H1 (cell line): ENCODE results near the gene ANKEF1. TPM values are rescaled to one million over a fixed set of nuclear protein-coding genes. Genes with fewer than 3 reads are reported as not detected.
"Not testable (repeated sequence)": the region's sequence is repeated elsewhere in the genome, so short reads cannot be mapped to it uniquely, and the experiment has no call there.

Experiments
- CTCF ChIA-PET: fragments of 300-600 bp; sonication (Branson Sonifier 250); formaldehyde crosslinking; loops from one replicate; lab custom pipeline; 2021; ENCODE audit not compliant: partially characterized antibody; lab: Charles Lee
- POLR2A ChIA-PET: fragments of 300-600 bp; sonication (Branson Sonifier 250); formaldehyde crosslinking; loops from one replicate; lab custom pipeline; 2021; ENCODE audit warnings: inconsistent platforms; ENCODE audit not compliant: partially characterized antibody; lab: Charles Lee
- DNase-seq, 2 experiments: peaks; one replicate each; pipeline versions ENCODE4 v3.0.0 to v3.0.0-alpha.2; 2010 to 2022; ENCODE audit warnings: low spot score in 2 of 2, low read depth in 1 of 2, mixed read lengths in 1 of 2
- FAIRE-seq: peaks from 2 replicates; lab custom pipeline; 2011; peaks lifted over from hg19 to GRCh38; lab: Jason Lieb, UNC
- H2AFZ ChIP-seq: 2 replicates; pipeline ENCODE4 v1.8.1; 2012; ENCODE audit warnings: low read length, inconsistent platforms
- H2AK5ac ChIP-seq: 2 replicates; pipeline ENCODE4 v1.6.1; 2013; ENCODE audit warnings: low read depth, low read length
- H2BK120ac ChIP-seq: replicated peaks from 2 replicates; pipeline ENCODE3; 2013; ENCODE audit warnings: low read depth, low read length, inconsistent platforms
- H2BK12ac ChIP-seq: 2 replicates; pipeline ENCODE4 v1.6.1; 2013; ENCODE audit warnings: low read depth, low read length
- H2BK15ac ChIP-seq: 2 replicates; pipeline ENCODE4 v1.6.1; 2013; ENCODE audit warnings: low read length
- H2BK20ac ChIP-seq: 2 replicates; pipeline ENCODE4 v1.6.1; 2013; ENCODE audit warnings: low read length
- H2BK5ac ChIP-seq: 2 replicates; pipeline ENCODE4 v1.6.1; 2013; ENCODE audit warnings: low read depth, low read length
- H3K14ac ChIP-seq: 2 replicates; pipeline ENCODE4 v1.6.1; 2013; ENCODE audit warnings: inconsistent platforms; ENCODE audit not compliant: insufficient read length
- H3K18ac ChIP-seq: 2 replicates; pipeline ENCODE4 v1.6.1; 2013; ENCODE audit warnings: low read length; ENCODE audit errors: extremely low read depth
- H3K23ac ChIP-seq: 2 replicates; pipeline ENCODE4 v1.6.1; 2013; ENCODE audit warnings: inconsistent platforms; ENCODE audit not compliant: insufficient read length
- H3K23me2 ChIP-seq: 2 replicates; pipeline ENCODE4 v1.6.1; 2013; ENCODE audit warnings: low read depth, low read length
- H3K27ac ChIP-seq: 2 replicates; pipeline ENCODE4 v1.6.1; 2011; ENCODE audit warnings: low read depth, low read length, inconsistent platforms
- H3K27me3 ChIP-seq, 4 experiments: replicated peaks in 1 of 4; 1 replicate in 1 of 4; 2 replicates in 3 of 4; pipeline versions ENCODE4 v1.6.1 to v1.8.1; 2011 to 2013; ENCODE audit warnings: low read length in 3 of 4, mild to moderate bottlenecking in 3 of 4, inconsistent platforms in 2 of 4, mixed read lengths in 2 of 4, moderate library complexity in 1 of 4; ENCODE audit not compliant: control insufficient read depth in 3 of 4, insufficient read depth in 3 of 4; ENCODE audit errors: extremely low read depth in 1 of 4
- H3K36me3 ChIP-seq, 4 experiments: 2 replicates each; pipeline versions ENCODE4 v1.6.1 to v1.8.1; 2011 to 2013; ENCODE audit warnings: mild to moderate bottlenecking in 4 of 4, low read length in 3 of 4, moderate library complexity in 2 of 4, control low read depth in 1 of 4, inconsistent platforms in 1 of 4; ENCODE audit not compliant: insufficient read depth in 4 of 4, control insufficient read depth in 2 of 4
- H3K4ac ChIP-seq: replicated peaks from 2 replicates; pipeline ENCODE3; 2013; ENCODE audit warnings: low read length, low read depth, mixed read lengths, inconsistent platforms; ENCODE audit not compliant: insufficient read length
- H3K4me1 ChIP-seq, 4 experiments: replicated peaks in 1 of 4; 1 replicate in 1 of 4; 2 replicates in 3 of 4; pipeline versions ENCODE4 v1.6.1 to v1.8.1; 2011 to 2013; ENCODE audit warnings: low read length in 3 of 4, inconsistent platforms in 2 of 4, mixed read lengths in 1 of 4; ENCODE audit not compliant: insufficient read depth in 4 of 4, control insufficient read depth in 3 of 4
- H3K4me2 ChIP-seq, 2 experiments: 2 replicates each; pipeline versions ENCODE4 v1.6.1 to v1.8.1; 2011 to 2013; ENCODE audit warnings: low read depth in 2 of 2, low read length in 2 of 2, control low read depth in 1 of 2, inconsistent platforms in 1 of 2, mild to moderate bottlenecking in 1 of 2; ENCODE audit not compliant: insufficient read depth in 1 of 2
- H3K4me3 ChIP-seq, 4 experiments: fragments of 200-600, 300-600 bp in 1 of 4; sonication (generic), shearing (Covaris generic), sonication (Bioruptor Twin) in 1 of 4; 2 replicates each; pipeline versions ENCODE4 v1.5.1 to v1.8.1; 2011 to 2016; ENCODE audit warnings: low read length in 4 of 4, low read depth in 3 of 4, control low read depth in 2 of 4, inconsistent platforms in 2 of 4, mild to moderate bottlenecking in 2 of 4, mixed read lengths in 1 of 4, moderate library complexity in 1 of 4; ENCODE audit not compliant: insufficient read depth in 2 of 4; ENCODE audit errors: extremely low read depth in 1 of 4
- H3K56ac ChIP-seq: replicated peaks from 2 replicates; pipeline ENCODE3; 2013; ENCODE audit warnings: low read depth, mild to moderate bottlenecking, mixed read lengths, low read length, inconsistent platforms; ENCODE audit not compliant: insufficient read length
- H3K79me1 ChIP-seq: 2 replicates; pipeline ENCODE4 v1.6.1; 2013; ENCODE audit warnings: low read depth, low read length, control low read depth
- H3K79me2 ChIP-seq, 2 experiments: 2 replicates each; pipeline versions ENCODE4 v1.6.1 to v1.8.1; 2012 to 2013; ENCODE audit warnings: low read length in 2 of 2, mild to moderate bottlenecking in 2 of 2, inconsistent platforms in 1 of 2; ENCODE audit not compliant: insufficient read depth in 2 of 2, control insufficient read depth in 1 of 2
- H3K9ac ChIP-seq, 4 experiments: replicated peaks in 1 of 4; 1 replicate in 1 of 4; 2 replicates in 3 of 4; pipeline versions ENCODE4 v1.6.1 to v1.8.1; 2011 to 2013; ENCODE audit warnings: low read depth in 3 of 4, low read length in 3 of 4, control low read depth in 2 of 4, mild to moderate bottlenecking in 2 of 4, moderate library complexity in 2 of 4, inconsistent platforms in 1 of 4; ENCODE audit errors: extremely low read depth in 1 of 4
- H3K9me3 ChIP-seq, 2 experiments: 2 replicates each; pipeline versions ENCODE4 v1.6.1 to v1.8.1; 2012 to 2013; ENCODE audit warnings: mild to moderate bottlenecking in 2 of 2, moderate library complexity in 2 of 2, control low read depth in 1 of 2, inconsistent platforms in 1 of 2, low read depth in 1 of 2, low read length in 1 of 2, mixed read lengths in 1 of 2; ENCODE audit not compliant: insufficient read depth in 2 of 2
- H4K20me1 ChIP-seq, 2 experiments: replicated peaks in 1 of 2; 2 replicates each; pipeline versions ENCODE3 to v1.8.1; 2011 to 2013; ENCODE audit warnings: inconsistent platforms in 2 of 2, low read length in 2 of 2, mild to moderate bottlenecking in 1 of 2; ENCODE audit not compliant: insufficient read depth in 2 of 2, control insufficient read depth in 1 of 2
- H4K5ac ChIP-seq: 2 replicates; pipeline ENCODE4 v1.6.1; 2013; ENCODE audit warnings: low read length, low read depth, mixed read lengths, inconsistent platforms; ENCODE audit not compliant: insufficient read length
- H4K8ac ChIP-seq: 2 replicates; pipeline ENCODE4 v1.8.0; 2013; ENCODE audit warnings: mild to moderate bottlenecking, moderate library complexity, low read length, inconsistent platforms; ENCODE audit not compliant: insufficient read depth; ENCODE audit errors: extremely low read depth
- H4K91ac ChIP-seq: replicated peaks from 2 replicates; pipeline ENCODE3; 2013; ENCODE audit warnings: low read length, mixed read lengths, inconsistent platforms; ENCODE audit not compliant: insufficient read length
- ATF2 ChIP-seq: IDR thresholded peaks from 2 replicates; pipeline ENCODE4 v1.6.1; 2012; ENCODE audit warnings: low read length, inconsistent platforms
- CREB1 ChIP-seq: IDR thresholded peaks from 2 replicates; pipeline ENCODE4 v1.6.1; 2012; ENCODE audit warnings: inconsistent platforms
- CTCF ChIP-seq, 3 experiments: IDR thresholded peaks; 1 replicate in 2 of 3; 2 replicates in 1 of 3; pipeline versions ENCODE4 v1.5.1 to v1.6.1; 2011; ENCODE audit warnings: low read length in 3 of 3, mild to moderate bottlenecking in 3 of 3, inconsistent platforms in 2 of 3, low read depth in 1 of 3, moderate library complexity in 1 of 3; ENCODE audit not compliant: insufficient read depth in 1 of 3; ENCODE audit errors: control extremely low read depth in 1 of 3
- RNF2 ChIP-seq: fragments of 200-900, 300-1000 bp; sonication (generic); IDR thresholded peaks from 2 replicates; pipeline ENCODE4 v1.7.1; 2016; ENCODE audit warnings: borderline replicate concordance, low read depth, mild to moderate bottlenecking, antibody characterized with exemption, low read length; ENCODE audit not compliant: poor library complexity, severe bottlenecking; ENCODE audit errors: missing control alignments
- SAP30 ChIP-seq: fragments of 300-600 bp; sonication (generic); IDR thresholded peaks from 2 replicates; pipeline ENCODE4 v1.7.1; 2012; ENCODE audit warnings: low read length, moderate library complexity, mild to moderate bottlenecking, inconsistent platforms; ENCODE audit not compliant: insufficient read depth, insufficient replicate concordance
- SIRT6 ChIP-seq: IDR thresholded peaks from one replicate; pipeline ENCODE4 v1.7.1; 2012; ENCODE audit warnings: low read length, inconsistent platforms
- WGBS, 2 experiments: shearing (Covaris generic) in 1 of 2; methylation state at CpG; one replicate each; pipeline versions ENCODE4 v1.1.6 to v1.1.7; 2013 to 2015; ENCODE audit warnings: low lambda C conversion rate in 2 of 2, mixed read lengths in 2 of 2, inconsistent platforms in 1 of 2, low coverage in 1 of 2, missing lambda C conversion rate in 1 of 2; ENCODE audit not compliant: insufficient replicate concordance in 2 of 2, insufficient coverage in 1 of 2, insufficient read length in 1 of 2; ENCODE audit errors: extremely low coverage in 1 of 2, missing lambda C conversion rate in 1 of 2; 5-methylcytosine and 5-hydroxymethylcytosine counted together
- polyA plus RNA-seq, 7 experiments: library from polyadenylated mRNA; depleted of rRNA in 3 of 7; stranded (reverse) in 5 of 7; unstranded in 2 of 7; fragments of >200 nt in 5 of 7; fragments of 200-250 nt in 2 of 7; gene quantifications; 1 replicate in 5 of 7; 2 replicates in 1 of 7; 4 replicates in 1 of 7; pipeline versions ENCODE4 v1.2.1 to v1.2.3, GENCODE V29; 2011 to 2013; ENCODE audit warnings: missing spikeins in 2 of 7, mixed read lengths in 2 of 7
- total RNA-seq: library from RNA; stranded (reverse); fragmentation: NEBNext Ultra II Directional; extraction: Animal tissue kit (Norgen Biotek cat#: 25700); gene quantifications from 2 replicates; pipeline ENCODE4 v1.2.1, GENCODE V29; 2021

The ANKEF1 gene
- total and polyA plus RNA-seq, 2 of the 8 experiments (the other 6 are each of a cell fraction or from before 2014, with no cell fraction given), result 2.8 to 10.0 TPM

GRCh38 chr20:10033905-10034650, 709 bp upstream of the ANKEF1 start (continued):
- TF ChIP-seq CTCF (IDR thresholded peaks at IDR 0.05; ENCODE audit: control extremely low read depth in 1 of 3, insufficient read depth in 1 of 3, low read depth in 1 of 3, low read length in 3 of 3) (no peak), RNF2 (no peak), ATF2 (no peak), SIRT6 (no peak), SAP30 (no peak), CREB1 (no peak)

GRCh38 chr20:10036321-10036720, 1.5 kb downstream of the ANKEF1 start:
- H4K5ac ChIP-seq, H3K9ac ChIP-seq, H3K27ac ChIP-seq, DNase-seq, H3K4ac ChIP-seq, H2BK5ac ChIP-seq, H3K79me1 ChIP-seq, H4K8ac ChIP-seq, H3K56ac ChIP-seq, H4K91ac ChIP-seq, H2AK5ac ChIP-seq, H3K4me1 ChIP-seq, H4K20me1 ChIP-seq, H3K18ac ChIP-seq, H3K9me3 ChIP-seq, FAIRE-seq, H2BK15ac ChIP-seq, H3K23ac ChIP-seq, H3K14ac ChIP-seq, H3K27me3 ChIP-seq, H2BK12ac ChIP-seq, H3K4me2 ChIP-seq, H3K36me3 ChIP-seq, H2BK120ac ChIP-seq, H3K23me2 ChIP-seq, H3K4me3 ChIP-seq, H3K79me2 ChIP-seq, H2AFZ ChIP-seq, H2BK20ac ChIP-seq: not testable (repeated sequence)
- POLR2A ChIA-PET, result interaction anchor here (1.6 kb wide), 1 partner anchor 11 kb away, joined by 5 read pairs; no protein-coding TSS in a partner anchor
- WGBS, 2 experiments, result 87% methylated on average over 8 of the region's 8 CpGs; no CpG with 5 or more reads in 1 of the 2 experiments
- CTCF ChIA-PET, result interaction anchor here (1.5 to 4.9 kb wide), 4 partner anchors 9 to 54 kb away, joined by 3 to 27 read pairs (median 8); no protein-coding TSS in a partner anchor
